ENCODE results near the gene PNPT1.

PNPT1 gene

DNA sequence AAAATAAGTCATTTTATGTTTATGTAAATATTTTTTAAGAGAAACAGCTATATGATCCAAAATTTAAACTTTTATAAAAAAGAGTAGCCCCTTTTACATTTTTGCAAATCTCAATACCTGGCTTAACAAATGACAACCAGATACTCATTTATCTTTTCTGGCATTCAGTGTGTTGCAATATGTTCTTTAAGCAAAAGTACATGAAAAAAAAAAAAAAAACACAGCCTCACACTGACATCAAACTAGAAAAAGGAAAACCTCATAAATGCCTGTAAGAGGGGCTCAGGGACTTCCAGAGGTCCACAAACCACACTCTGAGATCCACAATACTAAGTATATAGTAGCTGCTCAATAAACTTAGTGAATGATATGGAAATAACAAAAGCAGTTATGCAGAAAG, 98.1 kb downstream of the PNPT1 start:
- no peak for TF ChIP-seq ZFP30 (CRISPR knock-in tag; IDR thresholded peaks at IDR 0.05)
- TF ChIP-seq ZNF8 (CRISPR knock-in tag; IDR thresholded peaks at IDR 0.05): no peak
- no peak for TF ChIP-seq GLIS3 (CRISPR knock-in tag; IDR thresholded peaks at IDR 0.05)
- no peak for TF ChIP-seq ARNTL (CRISPR knock-in tag; IDR thresholded peaks at IDR 0.05; ENCODE audit: borderline replicate concordance, low read depth)
- TF ChIP-seq, protein P1, sequence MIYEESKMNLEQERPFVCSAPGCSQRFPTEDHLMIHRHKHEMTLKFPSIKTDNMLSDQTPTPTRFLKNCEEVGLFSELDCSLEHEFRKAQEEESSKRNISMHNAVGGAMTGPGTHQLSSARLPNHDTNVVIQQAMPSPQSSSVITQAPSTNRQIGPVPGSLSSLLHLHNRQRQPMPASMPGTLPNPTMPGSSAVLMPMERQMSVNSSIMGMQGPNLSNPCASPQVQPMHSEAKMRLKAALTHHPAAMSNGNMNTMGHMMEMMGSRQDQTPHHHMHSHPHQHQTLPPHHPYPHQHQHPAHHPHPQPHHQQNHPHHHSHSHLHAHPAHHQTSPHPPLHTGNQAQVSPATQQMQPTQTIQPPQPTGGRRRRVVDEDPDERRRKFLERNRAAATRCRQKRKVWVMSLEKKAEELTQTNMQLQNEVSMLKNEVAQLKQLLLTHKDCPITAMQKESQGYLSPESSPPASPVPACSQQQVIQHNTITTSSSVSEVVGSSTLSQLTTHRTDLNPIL (CRISPR knock-in tag; IDR thresholded peaks at IDR 0.05; ENCODE audit: low read depth): no peak
- no peak for TF ChIP-seq ZNF565 (CRISPR knock-in tag; conservative IDR thresholded peaks at IDR 0.05; ENCODE audit: low read depth)
- no peak for TF ChIP-seq ZNF70 (CRISPR knock-in tag; IDR thresholded peaks at IDR 0.05)
- no peak for TF ChIP-seq BACH2 (CRISPR knock-in tag; IDR thresholded peaks at IDR 0.05; ENCODE audit: borderline replicate concordance)
- no peak for TF ChIP-seq TCF4 (CRISPR knock-in tag; IDR thresholded peaks at IDR 0.05; ENCODE audit: borderline replicate concordance)
- TF ChIP-seq, protein P2, sequence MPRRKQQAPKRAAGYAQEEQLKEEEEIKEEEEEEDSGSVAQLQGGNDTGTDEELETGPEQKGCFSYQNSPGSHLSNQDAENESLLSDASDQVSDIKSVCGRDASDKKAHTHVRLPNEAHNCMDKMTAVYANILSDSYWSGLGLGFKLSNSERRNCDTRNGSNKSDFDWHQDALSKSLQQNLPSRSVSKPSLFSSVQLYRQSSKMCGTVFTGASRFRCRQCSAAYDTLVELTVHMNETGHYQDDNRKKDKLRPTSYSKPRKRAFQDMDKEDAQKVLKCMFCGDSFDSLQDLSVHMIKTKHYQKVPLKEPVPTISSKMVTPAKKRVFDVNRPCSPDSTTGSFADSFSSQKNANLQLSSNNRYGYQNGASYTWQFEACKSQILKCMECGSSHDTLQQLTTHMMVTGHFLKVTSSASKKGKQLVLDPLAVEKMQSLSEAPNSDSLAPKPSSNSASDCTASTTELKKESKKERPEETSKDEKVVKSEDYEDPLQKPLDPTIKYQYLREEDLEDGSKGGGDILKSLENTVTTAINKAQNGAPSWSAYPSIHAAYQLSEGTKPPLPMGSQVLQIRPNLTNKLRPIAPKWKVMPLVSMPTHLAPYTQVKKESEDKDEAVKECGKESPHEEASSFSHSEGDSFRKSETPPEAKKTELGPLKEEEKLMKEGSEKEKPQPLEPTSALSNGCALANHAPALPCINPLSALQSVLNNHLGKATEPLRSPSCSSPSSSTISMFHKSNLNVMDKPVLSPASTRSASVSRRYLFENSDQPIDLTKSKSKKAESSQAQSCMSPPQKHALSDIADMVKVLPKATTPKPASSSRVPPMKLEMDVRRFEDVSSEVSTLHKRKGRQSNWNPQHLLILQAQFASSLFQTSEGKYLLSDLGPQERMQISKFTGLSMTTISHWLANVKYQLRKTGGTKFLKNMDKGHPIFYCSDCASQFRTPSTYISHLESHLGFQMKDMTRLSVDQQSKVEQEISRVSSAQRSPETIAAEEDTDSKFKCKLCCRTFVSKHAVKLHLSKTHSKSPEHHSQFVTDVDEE (CRISPR knock-in tag; IDR thresholded peaks at IDR 0.05): no peak
- no peak for TF ChIP-seq SNAI2 (CRISPR knock-in tag; IDR thresholded peaks at IDR 0.05)
- no peak for TF ChIP-seq ISL1 (CRISPR knock-in tag; IDR thresholded peaks at IDR 0.05)
- TF ChIP-seq RARB (CRISPR knock-in tag; IDR thresholded peaks at IDR 0.05): no peak
- no peak for TF ChIP-seq CSDC2 (CRISPR knock-in tag; IDR thresholded peaks at IDR 0.05)
- TF ChIP-seq, protein P3, sequence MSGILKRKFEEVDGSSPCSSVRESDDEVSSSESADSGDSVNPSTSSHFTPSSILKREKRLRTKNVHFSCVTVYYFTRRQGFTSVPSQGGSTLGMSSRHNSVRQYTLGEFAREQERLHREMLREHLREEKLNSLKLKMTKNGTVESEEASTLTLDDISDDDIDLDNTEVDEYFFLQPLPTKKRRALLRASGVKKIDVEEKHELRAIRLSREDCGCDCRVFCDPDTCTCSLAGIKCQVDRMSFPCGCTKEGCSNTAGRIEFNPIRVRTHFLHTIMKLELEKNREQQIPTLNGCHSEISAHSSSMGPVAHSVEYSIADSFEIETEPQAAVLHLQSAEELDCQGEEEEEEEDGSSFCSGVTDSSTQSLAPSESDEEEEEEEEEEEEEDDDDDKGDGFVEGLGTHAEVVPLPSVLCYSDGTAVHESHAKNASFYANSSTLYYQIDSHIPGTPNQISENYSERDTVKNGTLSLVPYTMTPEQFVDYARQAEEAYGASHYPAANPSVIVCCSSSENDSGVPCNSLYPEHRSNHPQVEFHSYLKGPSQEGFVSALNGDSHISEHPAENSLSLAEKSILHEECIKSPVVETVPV (CRISPR knock-in tag; IDR thresholded peaks at IDR 0.05): no peak
- no peak for TF ChIP-seq TOX (CRISPR knock-in tag; IDR thresholded peaks at IDR 0.05; ENCODE audit: borderline replicate concordance)
- no peak for TF ChIP-seq OSR1 (CRISPR knock-in tag; IDR thresholded peaks at IDR 0.05)
- TF ChIP-seq, protein P4, sequence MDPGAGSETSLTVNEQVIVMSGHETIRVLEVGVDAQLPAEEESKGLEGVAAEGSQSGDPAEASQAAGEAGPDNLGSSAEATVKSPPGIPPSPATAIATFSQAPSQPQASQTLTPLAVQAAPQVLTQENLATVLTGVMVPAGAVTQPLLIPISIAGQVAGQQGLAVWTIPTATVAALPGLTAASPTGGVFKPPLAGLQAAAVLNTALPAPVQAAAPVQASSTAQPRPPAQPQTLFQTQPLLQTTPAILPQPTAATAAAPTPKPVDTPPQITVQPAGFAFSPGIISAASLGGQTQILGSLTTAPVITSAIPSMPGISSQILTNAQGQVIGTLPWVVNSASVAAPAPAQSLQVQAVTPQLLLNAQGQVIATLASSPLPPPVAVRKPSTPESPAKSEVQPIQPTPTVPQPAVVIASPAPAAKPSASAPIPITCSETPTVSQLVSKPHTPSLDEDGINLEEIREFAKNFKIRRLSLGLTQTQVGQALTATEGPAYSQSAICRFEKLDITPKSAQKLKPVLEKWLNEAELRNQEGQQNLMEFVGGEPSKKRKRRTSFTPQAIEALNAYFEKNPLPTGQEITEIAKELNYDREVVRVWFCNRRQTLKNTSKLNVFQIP (CRISPR knock-in tag; IDR thresholded peaks at IDR 0.05; ENCODE audit: borderline replicate concordance, low read depth): no peak
- no peak for TF ChIP-seq ESRRG (CRISPR knock-in tag; IDR thresholded peaks at IDR 0.05)
- no peak for TF ChIP-seq ZC3H10 (CRISPR knock-in tag; IDR thresholded peaks at IDR 0.05)
- ATAC-seq: no peak

DNA sequence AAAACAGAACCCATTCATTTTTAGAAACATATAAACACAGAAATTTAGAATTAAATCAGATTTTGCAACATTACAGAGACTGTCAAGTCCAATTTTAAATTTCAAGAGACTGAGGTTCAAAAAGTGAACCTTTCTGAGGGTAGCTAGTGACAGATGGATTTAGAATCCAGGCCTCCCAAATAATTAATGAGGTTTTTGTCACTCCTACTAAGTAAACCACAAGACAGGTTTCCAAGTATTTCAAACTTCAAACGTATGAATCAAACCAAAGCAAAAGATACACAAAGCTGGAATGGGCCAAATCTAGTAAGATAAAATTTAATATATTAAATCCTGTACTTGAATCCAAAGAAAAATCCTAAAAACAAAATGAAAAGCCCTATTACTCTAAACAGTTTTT, 101.5 kb downstream of the PNPT1 start:
- no peak for ATAC-seq
- TF ChIP-seq BACH2 (CRISPR knock-in tag; IDR thresholded peaks at IDR 0.05; ENCODE audit: borderline replicate concordance) (no peak), CSDC2 (CRISPR knock-in tag; IDR thresholded peaks at IDR 0.05) (no peak), ZFP30 (CRISPR knock-in tag; IDR thresholded peaks at IDR 0.05) (no peak), ZC3H10 (CRISPR knock-in tag; IDR thresholded peaks at IDR 0.05) (no peak), OSR1 (CRISPR knock-in tag; IDR thresholded peaks at IDR 0.05) (no peak), TCF4 (CRISPR knock-in tag; IDR thresholded peaks at IDR 0.05; ENCODE audit: borderline replicate concordance) (no peak), ZFP3 (CRISPR knock-in tag; IDR thresholded peaks at IDR 0.05) (no peak), ZNF8 (CRISPR knock-in tag; IDR thresholded peaks at IDR 0.05) (no peak), ISL1 (CRISPR knock-in tag; IDR thresholded peaks at IDR 0.05) (no peak), RARB (CRISPR knock-in tag; IDR thresholded peaks at IDR 0.05) (no peak), ESRRG (CRISPR knock-in tag; IDR thresholded peaks at IDR 0.05) (no peak), ZNF70 (CRISPR knock-in tag; IDR thresholded peaks at IDR 0.05) (no peak), SNAI2 (CRISPR knock-in tag; IDR thresholded peaks at IDR 0.05) (no peak), TOX (CRISPR knock-in tag; IDR thresholded peaks at IDR 0.05; ENCODE audit: borderline replicate concordance) (no peak)
- TF ChIP-seq, protein P4 (CRISPR knock-in tag; IDR thresholded peaks at IDR 0.05; ENCODE audit: borderline replicate concordance, low read depth): no peak
- TF ChIP-seq, protein P5, sequence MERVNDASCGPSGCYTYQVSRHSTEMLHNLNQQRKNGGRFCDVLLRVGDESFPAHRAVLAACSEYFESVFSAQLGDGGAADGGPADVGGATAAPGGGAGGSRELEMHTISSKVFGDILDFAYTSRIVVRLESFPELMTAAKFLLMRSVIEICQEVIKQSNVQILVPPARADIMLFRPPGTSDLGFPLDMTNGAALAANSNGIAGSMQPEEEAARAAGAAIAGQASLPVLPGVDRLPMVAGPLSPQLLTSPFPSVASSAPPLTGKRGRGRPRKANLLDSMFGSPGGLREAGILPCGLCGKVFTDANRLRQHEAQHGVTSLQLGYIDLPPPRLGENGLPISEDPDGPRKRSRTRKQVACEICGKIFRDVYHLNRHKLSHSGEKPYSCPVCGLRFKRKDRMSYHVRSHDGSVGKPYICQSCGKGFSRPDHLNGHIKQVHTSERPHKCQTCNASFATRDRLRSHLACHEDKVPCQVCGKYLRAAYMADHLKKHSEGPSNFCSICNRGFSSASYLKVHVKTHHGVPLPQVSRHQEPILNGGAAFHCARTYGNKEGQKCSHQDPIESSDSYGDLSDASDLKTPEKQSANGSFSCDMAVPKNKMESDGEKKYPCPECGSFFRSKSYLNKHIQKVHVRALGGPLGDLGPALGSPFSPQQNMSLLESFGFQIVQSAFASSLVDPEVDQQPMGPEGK (CRISPR knock-in tag; IDR thresholded peaks at IDR 0.05; ENCODE audit: borderline replicate concordance): no peak
- TF ChIP-seq, protein P3 (CRISPR knock-in tag; IDR thresholded peaks at IDR 0.05): no peak
- TF ChIP-seq, protein P1 (CRISPR knock-in tag; IDR thresholded peaks at IDR 0.05; ENCODE audit: low read depth): no peak
